Posterior vena cava (tissue), 2 donors: ENCODE data around the gene CLTCL1. TPM values are rescaled to one million over a fixed set of nuclear protein-coding genes. Genes with fewer than 3 reads are reported as not detected.

Experiments used
- DNase-seq: peaks from one replicate; pipeline ENCODE4 v3.0.0-alpha.2; 2020; ENCODE audit warnings: low spot score
- intact Hi-C, 2 donors: fragments of 100-400 bp; cut with DNase I; formaldehyde crosslinking; loops; one replicate each; pipeline versions ENCODE4 v1.14.1 to v1.14.2; 2022 to 2023
- total RNA-seq, 2 donors: library from RNA; stranded (reverse); fragmentation: NEBNext Ultra II Directional; extraction: Animal tissue kit (Norgen Biotek cat#: 25700); gene quantifications; one replicate each; pipeline ENCODE4 v1.2.1, GENCODE V29; 2021
- donor health status: DM: yes; HTN: yes; CAD: no.
- donor health status: DM: yes; HTN: yes; CAD: no.

Gene CLTCL1
- total RNA-seq, 2 donors from 2014 or later: 6.6 to 9.0 TPM

DNA sequence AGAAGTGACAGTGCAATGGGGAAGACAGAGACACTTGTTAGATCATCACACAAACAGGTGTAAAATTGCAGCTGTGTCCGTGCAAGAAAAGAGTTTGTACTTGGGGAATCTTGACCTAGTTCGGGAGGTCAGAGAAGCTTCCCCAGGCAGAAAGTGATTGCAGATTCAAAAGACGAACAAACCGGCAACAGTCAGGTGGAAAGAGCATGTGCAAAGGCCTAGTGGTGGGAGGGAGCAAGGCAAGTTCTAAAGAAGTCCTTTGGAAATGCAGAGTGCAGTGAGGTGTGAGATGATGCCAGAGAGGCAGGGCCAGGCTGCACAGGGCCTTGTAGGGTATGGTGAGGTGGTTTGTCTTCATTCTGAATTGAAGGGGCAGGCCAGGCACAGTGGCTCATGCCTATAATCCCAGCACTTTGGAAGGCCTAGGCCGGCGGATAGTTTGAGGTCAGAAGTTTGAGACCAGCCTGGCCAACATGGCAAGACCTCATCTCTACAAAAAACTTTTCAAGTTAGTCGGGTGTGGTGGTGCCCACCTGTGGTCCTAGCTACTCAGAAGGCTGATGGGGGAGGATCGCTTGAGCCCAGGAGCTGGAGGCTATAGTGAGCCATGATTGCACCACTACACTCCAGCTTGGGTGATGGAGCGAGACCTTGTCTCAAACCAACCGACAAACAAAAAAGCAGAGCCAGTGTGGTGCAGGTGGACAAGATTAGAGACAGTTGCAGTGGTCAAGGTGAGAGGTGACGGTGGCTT is 145.1 kb downstream of the CLTCL1 start:
- intact Hi-C loops: no loop called here
- no peak for DNase-seq

DNA sequence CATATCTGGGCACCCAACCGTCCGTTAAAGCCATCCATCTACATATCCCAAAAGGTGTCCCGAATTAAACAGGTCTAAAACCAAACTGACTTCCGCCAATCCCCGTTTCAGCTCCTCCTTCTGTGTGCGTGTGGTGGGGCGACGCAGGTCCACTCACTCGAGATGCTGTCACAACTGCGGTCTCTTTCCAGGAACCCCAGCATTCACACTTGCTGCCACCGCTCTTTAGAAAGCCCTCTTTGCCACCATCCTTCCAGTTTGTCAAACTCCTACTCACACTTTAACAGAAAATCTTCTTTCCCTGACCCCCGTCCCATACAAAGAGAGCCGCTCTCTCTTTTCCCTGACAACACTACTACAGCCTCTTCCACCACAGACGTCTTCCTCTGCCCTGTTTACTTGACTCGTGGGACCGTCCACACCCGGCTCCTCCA is 147.5 kb downstream of the CLTCL1 start:
- intact Hi-C loops: no loop called here
- DNase-seq: no peak

DNA sequence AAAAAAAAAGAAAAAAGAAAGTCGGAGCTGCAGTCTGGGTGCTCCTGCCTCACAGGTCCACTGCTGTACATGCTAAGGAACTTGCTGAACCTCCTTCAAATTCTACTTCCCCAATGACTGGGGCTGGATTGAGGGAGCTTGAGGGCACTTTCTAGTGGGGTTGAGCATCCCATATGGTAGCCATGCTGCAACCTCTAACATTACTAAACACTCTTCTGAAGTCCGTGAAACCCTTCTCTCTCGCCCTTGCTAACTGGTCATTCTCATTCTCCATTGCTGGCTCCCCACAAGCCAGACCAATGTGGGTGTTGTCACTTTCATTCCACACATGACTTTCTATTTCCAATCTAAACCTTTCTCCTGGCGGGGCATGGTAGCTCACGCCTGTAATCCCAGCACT is 148.3 kb downstream of the CLTCL1 start:
- DNase-seq: no peak

DNA sequence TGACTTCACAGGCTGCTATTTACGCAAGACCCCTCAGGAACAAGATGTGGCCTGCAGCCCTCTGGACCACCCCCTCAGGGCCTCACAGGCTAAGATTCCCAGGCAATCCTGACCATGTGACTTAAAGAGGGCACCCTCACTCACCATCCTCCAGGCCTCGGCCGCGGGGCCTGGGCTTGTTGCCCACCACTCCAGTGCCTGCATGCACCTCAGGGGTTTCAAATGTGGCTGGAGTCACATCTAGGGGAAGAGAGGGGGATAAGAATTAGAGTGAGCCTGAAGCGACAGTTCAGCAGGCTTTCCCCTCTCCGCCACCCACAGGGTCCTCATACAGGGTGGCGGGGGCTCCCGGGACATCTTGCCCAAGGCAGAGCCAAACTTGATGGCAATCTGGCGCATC is 149.1 kb downstream of the CLTCL1 start:
- intact Hi-C loops: no loop called here
- DNase-seq: no peak

More for the DNA sequence above, 148.3 kb downstream of the CLTCL1 start:
- intact Hi-C loops: no loop called here

DNA sequence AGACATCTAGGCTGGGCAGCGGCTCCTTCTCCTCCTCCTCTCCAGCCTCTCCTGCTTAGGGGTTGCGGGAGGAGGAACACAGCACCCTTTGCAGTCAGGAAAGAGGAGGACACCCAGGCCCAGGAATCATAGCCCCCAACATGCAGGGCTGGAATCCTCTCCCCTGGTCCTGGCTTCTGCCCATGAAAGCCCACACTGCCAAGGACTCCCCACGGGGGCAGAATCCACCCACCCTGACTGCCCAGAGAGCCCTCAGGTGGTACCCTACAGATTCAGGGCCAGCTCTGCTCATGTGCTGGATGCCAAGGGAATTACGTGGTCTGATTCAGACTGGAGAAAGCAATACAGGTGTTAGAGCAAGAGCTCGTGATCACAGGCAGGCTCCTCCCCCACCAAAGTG is 151.5 kb downstream of the CLTCL1 start:
- intact Hi-C loops: no loop called here
- DNase-seq: no peak

DNA sequence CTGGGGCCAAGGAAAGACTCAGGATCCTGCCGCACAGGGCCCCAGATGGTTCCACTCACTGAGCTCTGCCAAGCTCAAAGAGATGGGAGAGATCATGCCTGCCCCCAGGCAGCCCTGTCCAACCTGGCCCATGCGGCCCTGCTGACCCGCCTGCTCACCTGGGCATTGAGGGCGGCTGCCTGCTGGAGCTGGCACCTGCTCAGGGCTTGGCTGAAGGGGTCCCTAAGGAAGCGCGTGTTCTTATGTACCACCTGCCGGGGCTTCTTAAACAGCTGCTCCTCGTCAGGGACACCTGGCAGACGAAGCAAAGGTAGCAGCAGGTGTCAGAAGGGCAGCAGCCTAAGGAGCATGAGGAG is 152.5 kb downstream of the CLTCL1 start:
- intact Hi-C loops: no loop called here
- DNase-seq: no peak

DNA sequence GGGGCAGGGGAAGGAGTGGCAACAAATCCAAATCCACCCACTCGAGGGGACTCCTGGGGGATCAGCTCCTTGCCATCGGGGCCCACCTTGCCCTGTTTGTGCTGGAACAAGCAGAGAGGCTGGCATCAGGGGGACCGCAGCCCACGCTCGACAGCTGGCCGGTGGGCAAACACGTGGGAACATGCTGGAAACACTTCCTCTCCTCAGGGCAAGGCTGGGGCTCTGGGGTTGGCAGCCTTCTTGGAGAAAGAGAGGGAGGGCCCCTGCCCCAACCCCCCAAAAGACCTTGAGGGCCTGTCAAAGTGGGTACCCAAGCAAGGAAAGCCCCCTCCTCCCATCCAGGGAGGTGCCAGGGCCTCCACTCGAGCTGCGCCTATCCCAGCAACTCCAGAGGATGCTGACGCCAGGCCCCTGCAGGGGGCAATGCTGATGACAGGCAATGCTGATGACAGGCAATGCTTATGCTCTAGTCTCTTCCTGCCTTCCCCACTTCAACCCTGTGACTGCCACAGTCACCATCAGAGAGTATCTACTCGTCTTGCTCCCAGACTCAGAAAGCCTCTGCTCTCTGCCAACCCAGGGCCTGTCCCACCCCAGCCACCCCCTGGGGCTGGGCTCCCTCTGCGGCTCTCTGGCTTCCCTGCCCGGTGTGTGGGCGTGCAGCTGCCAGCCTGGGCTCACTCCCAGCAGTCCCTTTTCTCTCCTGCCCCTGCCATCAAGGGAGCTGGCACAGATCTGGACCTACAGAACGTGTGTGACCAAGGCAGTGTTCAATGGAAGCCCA is 153.1 kb downstream of the CLTCL1 start:
- DNase-seq: no peak
- intact Hi-C loops: no loop called here

DNA sequence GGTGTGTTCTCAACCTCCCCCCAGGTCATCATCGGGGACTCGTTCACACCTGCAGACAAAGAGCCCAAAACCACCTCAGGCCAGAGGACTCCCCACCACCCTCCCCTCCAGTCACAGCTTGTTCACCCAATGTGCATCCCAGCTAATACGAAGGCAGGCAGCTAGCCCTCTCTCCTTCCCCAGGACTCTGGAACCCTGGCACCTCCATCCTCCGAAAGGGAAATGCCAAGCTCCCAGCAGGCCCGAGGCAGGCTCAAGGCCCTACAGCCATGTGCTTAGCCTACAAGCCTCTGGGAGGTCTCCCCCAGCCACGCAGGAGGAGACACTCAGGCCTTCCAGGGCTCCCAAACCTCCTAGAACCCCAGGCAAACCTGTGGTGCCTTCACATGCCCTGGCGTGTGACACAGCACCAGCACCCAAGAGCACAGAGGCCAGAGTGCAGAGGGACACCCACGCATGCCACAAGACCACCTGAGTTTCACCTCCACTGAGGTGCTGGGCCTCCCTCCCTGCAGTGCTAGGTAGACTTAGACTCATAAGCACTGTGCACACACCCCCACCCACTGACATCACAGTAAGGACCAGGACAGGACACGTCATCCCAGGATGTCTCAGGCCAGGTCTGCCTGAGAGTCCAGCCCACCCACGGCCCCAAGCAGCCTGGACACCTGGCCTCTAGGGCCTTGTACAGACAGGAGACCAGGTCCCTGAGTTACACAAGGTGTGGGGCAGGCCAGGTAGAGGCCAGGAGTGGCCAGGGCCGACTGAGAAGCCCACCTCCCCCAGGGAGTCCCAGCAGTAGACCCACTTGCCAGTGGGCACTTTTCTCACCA is 153.9 kb downstream of the CLTCL1 start:
- no peak for DNase-seq
- intact Hi-C loops: no loop called here

DNA sequence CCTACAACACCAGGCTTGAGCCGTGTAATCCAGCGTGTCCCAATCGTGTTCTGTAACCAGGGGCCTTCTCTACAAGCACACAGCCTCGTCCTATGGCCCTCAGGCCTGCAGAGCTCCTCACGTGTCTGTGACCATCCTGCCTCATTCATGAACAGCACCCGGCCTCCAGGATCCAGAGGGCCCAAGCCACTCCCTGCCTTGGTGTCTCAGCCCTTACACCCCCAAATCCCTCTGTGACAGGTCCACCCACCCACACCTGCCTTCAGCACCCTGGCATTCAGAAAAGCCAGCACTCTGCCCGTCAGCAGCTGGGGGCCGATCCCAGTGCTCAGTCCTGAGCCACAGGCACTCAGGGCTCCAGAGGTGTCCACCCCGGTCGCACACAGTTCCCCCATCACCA is 154.6 kb downstream of the CLTCL1 start:
- DNase-seq: no peak
- intact Hi-C loops: no loop called here

DNA sequence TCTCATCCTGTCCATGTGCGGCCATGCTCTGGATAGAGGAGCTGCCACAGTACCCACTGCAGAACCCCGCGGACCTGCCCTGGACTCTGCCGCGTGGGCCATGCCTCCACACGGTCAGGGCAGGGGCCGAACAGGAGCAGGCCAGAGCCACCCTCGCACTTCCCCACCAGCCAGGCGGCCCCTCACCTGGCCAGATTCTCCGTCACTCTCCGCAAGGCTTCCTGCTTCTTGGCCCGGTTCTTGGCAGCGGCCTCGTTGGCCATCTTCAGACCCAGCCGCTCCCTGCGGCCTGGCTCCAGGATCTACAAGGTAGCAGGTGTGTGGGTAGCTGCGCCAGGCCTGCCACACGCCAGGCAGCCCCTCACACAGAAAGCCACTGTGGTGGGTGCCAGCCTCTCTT is 156.6 kb downstream of the CLTCL1 start:
- no peak for DNase-seq
- intact Hi-C loops: no loop called here

DNA sequence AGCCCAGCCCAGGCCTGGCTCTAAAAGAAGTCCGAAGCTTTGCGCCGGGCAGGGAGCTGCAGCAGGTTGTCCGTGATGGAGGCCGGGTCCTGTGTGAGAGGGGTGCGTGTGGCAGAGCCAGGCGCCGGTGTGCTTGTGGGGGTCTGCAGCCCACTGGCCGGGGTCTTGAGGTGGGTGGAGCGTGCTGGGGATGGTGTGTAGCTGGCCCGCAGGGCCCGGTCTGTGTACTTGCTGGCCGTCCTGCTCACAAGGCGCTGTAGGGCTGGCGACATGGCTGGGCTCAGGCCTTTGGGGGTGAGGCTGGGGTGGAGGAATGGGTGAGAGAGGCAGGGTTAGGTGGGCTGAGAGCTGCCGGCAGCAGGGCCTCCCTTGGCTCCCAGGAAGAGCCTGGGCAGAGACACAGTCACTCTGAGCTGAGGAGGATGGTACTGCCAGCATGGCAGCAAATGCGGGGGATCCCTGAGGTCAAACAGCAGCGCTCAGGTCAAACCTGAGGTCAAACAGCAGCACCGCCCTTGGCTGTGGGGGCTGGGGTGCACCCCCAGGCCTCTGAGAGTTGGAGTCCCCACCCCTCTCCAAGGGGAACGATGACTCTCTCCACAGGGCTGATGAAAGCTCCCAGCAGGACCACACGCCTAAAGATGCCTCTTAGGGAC is 157.2 kb downstream of the CLTCL1 start:
- no peak for DNase-seq
- intact Hi-C loops: no loop called here

DNA sequence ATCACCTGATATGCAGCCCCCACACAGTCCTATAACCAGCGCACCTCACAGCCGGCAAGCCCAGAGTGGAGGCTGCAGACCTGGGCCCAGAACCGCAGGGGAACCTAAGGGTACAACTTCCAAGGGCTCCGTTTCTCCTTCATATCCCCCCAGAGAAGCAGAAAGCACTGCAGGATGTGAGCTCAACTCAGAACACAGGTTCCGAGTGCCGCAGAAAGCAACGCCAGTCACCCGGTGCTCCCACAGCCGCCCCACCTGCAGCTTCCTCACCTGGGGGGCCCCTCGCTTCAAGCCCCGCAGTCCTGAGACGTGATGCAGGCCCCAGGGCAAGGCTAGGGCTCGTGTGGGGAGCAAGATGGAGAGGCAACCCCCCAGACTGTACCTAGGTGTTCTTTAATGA is 158.0 kb downstream of the CLTCL1 start:
- intact Hi-C loops: no loop called here
- DNase-seq: no peak

DNA sequence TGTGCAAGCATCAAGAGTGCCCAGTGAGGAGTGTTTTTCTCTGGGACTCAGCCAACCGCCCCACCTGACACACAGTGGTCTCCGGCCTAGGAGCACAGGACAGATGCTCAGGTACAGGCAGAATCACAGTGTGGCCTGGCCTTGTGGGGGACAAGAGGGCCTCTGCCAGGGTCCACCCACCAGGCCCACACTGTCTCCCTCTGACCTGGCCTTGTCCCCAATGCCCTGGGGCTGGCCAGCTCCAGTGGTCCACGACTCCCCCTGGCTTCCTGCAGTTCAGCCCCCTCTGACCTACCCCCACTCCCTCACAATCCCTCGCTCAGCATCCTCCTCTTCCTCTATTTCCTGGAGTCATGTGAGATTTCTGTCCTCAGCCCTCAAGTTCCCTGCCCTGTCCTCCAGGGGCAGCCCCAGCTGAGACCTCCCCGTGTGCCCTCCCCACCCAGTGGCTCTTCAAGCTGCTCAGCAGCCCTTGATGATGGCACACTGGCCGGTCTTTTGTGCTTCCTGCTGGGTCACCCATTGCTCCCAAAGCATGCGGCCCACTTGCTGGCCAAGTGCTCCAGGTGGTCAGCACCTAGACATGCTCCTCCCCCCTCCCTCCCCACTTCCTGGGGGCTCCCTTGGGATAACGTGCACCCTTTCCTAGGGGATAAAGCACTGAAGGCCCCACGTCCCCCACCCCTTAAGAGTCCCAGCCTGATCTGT is 158.7 kb downstream of the CLTCL1 start:
- intact Hi-C loops: no loop called here
- no peak for DNase-seq

DNA sequence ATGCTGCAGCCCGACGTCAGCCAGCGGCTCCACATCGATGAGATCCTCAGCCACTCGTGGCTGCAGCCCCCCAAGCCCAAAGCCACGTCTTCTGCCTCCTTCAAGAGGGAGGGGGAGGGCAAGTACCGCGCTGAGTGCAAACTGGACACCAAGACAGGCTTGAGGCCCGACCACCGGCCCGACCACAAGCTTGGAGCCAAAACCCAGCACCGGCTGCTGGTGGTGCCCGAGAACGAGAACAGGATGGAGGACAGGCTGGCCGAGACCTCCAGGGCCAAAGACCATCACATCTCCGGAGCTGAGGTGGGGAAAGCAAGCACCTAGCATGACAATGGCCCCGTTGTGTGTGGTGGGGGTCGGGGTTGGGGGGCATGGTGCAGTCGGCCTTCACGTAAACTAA is 159.4 kb downstream of the CLTCL1 start:
- DNase-seq: no peak
- intact Hi-C loops: no loop called here

DNA sequence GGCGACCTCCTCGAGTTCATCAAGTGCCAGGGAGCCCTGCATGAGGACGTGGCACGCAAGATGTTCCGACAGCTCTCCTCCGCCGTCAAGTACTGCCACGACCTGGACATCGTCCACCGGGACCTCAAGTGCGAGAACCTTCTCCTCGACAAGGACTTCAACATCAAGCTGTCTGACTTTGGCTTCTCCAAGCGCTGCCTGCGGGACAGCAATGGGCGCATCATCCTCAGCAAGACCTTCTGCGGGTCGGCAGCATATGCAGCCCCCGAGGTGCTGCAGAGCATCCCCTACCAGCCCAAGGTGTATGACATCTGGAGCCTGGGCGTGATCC is 159.9 kb downstream of the CLTCL1 start:
- no peak for DNase-seq
- intact Hi-C loops: no loop called here

DNA sequence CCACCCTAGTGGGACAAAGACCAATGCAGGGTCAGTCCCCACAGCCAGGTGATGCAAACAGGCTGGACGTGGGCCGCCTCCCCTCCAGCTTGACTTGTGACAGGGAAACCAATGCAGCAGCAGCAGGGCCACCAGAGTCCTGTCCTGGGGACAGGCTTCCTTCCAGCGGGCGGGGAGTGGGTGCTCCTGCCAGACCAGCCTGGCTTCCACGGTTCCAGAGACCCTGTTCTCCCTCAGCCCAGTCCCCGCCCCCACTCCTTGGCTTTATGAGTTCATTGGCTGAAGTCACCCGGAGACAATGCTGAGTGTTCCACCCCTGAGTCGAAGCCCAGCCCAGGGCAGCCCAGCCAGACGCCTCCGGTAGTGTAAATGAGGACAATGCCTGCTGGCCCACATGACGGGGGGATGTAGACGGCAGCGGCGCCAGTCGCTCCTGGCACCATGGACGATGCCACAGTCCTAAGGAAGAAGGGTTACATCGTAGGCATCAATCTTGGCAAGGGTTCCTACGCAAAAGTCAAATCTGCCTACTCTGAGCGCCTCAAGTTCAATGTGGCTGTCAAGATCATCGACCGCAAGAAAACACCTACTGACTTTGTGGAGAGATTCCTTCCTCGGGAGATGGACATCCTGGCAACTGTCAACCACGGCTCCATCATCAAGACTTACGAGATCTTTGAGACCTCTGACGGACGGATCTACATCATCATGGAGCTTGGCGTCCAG is 160.4 kb downstream of the CLTCL1 start, which contains the start of gene TSSK2:
Gene TSSK2 (plus strand): TSS at position 350 of the 726 bp plus-strand sequence. CDS start 92 bp downstream, at position 442.
- intact Hi-C loops: no loop called here
- no peak for DNase-seq

DNA sequence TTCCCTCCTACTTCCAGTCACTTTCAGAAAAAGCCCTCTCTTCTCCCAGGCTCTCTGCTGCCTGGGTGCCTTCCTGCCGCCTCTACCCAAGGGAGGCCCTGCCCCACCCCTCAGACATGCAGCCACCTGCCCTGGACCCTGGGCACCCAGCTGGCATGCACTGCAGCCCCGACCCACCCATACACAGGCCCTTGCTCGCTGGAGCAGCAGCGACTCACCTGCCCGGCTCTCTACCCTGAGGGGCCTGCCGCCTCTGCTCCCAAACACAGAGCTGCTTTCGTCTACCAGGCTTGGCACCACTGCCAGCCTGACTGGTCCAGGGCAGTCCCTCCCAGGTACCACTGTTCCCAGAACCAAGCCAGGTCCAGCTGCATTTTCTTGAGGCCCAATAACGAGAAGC is 161.6 kb downstream of the CLTCL1 start:
- intact Hi-C loops: no loop called here
- DNase-seq: no peak
